NCI-H187 treated with DMSO at 0.1 percent for 48 hours (cell line): Measurements from ENCODE around the gene NUDC.
"Not testable (repeated sequence)": the region's sequence is repeated elsewhere in the genome, so short reads cannot be mapped to it uniquely, and the experiment has no call there.

ENCODE experiments used
- DNase-seq: peaks from one replicate; lab custom pipeline; 2025; lab: John Stamatoyannopoulos, UW

Gene NUDC

DNA sequence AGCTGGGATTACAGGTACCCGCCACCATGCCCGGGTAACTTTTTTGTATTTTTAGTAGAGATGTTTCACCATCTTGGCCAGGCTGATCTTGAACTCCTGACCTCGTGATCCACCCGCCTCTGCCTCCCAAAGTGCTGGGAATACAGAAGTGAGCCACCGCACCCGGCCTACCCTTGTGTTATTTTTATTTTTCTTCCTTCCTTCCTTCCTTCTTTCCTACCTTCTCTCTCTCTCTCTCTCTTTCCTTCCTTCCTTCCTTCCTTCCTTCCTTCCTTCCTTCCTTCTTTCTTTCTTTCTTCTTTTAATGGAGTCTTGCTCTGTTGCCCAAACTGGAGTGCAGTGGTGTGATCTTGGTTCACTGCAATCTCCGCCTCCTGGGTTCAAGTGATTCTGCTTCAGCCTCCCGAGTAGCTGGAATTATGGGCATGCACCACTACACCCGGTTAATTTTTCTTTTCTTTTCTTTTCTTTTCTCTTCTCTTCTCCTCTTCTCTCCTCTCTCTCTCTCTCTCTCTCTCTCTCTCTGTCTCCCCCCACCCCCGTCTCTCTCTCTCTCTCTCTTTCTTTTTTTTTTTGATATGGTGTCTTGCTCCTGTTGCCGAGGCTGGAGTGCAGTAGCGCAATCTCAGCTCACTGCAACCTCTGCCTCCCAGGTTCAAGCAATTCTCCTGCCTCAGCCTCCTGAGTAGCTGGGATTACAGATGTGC, 68.0 kb downstream of the NUDC start:
- not testable (repeated sequence) for DNase-seq

DNA sequence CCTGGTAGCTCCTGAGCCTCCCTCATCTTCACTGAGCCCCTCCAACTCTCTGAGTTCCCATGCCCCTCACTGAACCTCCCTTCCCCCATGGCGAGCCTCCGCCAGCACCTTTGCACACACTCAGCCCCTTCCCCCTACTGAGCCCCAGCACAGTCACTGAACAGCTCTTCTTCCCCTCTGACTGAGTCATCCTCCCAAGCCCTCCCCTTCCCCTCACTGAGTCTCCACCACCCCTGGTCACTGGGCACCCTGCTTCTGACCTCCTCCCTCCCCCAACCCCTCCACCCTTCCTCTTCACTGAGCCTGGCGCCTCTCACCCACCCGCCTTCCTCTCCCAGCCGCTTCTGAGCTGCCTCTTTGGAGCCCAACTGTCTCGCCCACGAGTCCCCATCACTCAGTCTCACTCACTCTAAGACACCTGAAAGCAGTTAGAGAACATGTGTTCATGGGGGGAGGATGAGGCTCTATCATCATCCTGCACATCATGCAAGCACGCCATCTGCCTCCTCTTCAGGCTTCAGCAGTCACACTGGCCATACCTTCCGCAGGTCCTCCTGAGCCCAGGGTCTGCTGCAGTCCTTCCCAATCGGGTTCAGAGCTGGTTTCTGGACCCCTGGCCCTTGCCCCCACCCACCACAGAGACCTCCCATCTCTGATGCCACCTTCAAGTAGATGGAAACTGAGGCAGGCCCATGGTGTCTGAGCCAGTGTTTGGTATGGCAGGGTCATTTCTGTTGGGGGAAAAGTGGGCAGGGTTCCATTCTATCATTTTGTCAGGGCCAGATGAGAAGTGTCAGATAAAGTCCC, 70.0 kb downstream of the NUDC start:
- no peak for DNase-seq

DNA sequence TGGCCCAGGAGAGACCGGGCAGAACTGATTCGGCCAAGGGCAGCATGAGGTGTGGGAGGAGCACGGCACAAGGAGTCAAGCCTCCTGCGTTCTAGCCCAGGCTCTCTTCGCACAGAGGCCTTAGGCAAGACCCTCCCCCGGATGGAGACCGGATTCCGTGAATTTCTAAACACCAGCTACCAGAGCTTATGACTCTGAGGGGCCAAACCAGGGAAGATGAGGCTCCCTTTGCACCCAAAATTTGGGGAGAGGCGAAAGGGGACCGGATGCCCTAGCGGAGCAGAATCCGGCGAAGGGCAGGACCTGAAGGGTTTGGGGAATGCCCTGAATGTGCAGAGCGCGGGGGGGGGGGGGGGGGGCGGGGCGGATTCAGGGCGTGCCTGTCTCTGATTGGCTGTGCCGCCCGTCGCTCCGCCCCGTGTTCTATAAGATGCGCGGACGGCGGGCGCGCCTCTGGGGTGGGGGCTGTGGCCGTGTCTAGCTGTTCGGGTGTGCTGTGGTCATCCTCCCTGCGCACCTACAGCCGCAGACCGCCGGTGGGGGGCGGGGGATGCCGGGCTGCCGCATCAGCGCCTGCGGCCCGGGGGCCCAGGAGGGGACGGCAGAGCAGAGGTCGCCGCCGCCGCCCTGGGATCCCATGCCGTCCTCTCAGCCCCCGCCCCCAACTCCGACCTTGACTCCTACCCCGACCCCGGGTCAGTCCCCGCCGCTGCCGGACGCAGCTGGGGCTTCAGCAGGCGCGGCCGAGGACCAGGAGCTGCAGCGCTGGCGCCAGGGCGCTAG, 71.9 kb downstream of the NUDC start, which contains the start of gene TRNP1:
TSS of gene TRNP1 (plus strand) at position 456 of the 783 bp plus-strand sequence. CDS start at position 551, 95 bp downstream.
- DNase-seq, result no peak

DNA sequence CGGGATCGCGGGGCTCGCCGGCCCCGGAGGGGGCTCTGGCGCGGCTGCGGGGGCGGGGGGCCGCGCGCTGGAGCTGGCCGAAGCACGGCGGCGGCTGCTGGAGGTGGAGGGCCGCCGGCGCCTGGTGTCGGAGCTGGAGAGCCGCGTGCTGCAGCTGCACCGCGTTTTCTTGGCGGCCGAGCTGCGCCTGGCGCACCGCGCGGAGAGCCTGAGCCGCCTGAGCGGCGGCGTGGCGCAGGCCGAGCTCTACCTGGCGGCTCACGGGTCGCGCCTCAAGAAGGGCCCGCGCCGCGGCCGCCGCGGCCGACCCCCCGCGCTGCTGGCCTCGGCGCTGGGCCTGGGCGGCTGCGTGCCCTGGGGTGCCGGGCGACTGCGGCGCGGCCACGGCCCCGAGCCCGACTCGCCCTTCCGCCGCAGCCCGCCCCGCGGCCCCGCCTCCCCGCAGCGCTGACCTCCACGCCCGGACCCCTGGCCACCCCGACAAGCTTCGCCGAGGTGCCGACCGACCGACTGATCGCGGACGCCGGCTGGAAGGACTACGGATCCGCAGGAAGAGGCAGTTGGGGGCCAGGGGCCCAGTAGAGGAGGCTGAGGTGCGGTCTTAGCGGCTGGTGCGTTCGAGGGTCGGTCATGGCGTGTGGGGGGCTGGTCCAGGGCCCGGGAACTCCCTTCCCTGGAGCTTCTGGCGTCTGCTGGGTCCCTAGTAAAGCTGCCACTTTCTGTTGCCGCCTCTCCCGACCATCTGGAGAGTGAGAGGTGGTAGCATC, 72.7 kb downstream of the NUDC start:
- no peak for DNase-seq

DNA sequence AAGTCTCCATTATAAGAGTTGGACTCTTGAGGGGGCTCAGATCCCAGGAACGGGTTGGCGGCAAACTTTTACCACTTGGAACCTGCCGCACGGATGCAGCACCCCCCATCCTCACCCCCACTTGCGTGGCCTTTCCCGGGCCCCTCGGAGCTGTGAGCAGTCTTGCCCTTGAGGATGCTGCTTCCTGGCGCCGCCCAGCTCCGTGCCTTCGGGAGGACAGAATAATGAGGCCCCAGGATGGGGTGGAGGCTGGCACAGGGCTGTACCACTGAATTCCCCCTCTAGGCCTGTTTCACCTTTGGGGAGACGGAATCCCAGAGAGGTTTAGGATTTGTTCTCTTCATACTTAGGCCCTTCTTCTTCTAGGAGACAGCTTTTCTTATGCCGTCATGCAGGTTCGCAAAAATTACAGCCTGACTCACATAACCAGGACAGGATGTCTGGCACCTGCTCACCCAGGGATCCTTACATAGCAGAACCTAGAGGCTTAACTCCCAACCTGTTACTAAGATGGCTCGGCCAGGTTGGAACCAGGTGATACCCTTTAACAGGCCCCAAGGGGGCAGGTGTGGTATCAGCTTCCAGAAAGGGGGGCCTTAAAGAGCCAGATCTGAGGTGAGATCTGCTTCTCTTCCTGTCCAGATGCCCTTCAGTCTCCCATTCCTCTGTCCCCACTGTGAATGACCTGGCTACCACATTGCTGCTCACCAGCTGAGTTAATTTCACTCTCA, 73.4 kb downstream of the NUDC start:
- DNase-seq, result no peak

DNA sequence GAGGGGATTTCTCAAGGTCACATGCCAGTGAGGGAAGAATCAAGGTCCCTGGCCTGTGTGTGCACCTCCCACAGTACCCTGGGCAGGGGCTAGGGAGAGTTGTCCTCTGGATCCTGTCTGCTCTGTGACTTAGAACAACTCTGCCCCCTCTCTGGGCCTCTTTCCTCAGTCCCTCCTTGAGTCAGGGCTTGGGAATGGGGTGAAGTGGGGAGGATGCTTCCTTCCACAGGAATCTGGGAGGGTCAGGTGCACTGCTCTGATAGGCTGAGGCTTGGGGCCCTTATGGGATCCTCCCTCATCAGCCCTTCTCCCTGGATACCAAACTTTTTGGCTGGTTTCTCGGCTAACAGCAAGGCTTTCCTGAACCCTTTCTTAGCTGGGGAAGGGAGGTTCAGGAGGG, 74.5 kb downstream of the NUDC start:
- DNase-seq, result no peak
